Hematopoietic multipotent progenitor cell treated with erythropoietin and hydrocortisone succinate and interleukin-3 and kit ligand, for 15 days (in vitro differentiated cells): Measurements from ENCODE around the gene DDX59.
"Not testable (repeated sequence)": the region's sequence is repeated elsewhere in the genome, so short reads cannot be mapped to it uniquely, and the experiment has no call there.

Experiments
- DNase-seq: peaks from one replicate; pipeline ENCODE4 v3.0.0-alpha.2; 2015; ENCODE audit warnings: low spot score

DDX59 gene

DNA sequence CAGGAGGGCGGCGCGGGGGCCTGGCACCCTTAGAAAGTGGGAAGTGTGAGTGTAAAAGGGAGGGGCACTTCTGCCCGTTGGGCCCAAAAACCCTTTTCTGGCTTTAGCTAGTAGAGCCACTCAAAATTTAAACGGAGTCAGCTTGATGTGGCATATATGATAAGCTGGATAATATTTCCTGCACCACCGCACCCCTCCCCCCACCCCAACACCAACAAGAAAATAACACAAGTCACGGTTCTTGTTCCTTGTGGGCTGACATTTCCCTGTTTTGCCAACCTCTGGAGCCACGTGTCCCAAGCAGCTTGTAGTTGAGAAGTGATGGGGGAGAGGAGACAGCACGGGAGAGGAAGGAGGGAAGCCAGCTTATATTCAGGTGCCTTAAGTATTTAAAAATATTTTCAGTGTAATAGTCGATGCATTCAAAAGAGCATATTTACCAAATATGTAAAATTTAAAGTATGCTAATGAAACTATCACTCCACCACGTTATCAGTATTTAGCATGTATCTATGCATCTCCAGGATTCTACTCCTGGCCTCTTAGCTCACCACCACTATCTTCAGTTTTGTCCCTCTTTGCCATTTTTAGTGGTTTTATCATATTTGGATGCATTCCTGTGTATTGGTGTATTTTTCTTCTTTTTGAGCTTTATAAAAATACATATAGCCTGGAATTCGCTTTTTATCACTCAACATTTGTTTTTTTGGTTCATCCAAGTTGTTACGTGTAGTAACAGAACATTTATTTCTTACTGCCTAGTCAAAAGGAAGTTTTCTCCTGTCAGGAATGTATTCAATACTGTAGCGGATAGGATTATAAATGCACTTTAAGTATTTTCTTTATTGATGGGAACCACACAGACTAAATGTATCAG lies 773 bp upstream of the DDX59 start:
- DNase-seq, result peak; percentile 49

- no peak for DNase-seq
Observed at GRCh38 chr1:200668514-200669313, 993 bp downstream of the DDX59 start.

GRCh38 chr1:200666309-200666708 lies 3.4 kb downstream of the DDX59 start:
- no peak for DNase-seq

DNA sequence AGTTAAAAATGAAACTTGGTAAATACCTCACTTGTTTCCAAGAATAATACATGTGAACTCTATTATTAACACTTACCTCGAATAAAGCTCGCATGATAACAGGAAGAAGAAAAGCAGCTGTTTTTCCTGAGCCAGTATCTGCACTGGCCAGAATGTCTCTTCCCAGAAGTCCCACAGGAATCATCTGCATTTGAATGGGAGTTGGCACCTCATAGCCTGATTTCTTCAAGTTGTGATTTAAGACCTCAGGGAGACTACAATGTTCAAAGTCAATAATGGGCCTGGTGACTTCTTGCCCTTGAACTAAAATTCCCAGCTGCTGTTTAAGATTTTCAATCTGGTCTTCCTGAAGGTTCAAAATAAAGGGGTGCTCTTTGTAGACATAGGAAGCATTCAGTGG lies 3.8 kb downstream of the DDX59 start:
- no peak for DNase-seq

GRCh38 chr1:200660719-200661118 lies 9.0 kb downstream of the DDX59 start:
- DNase-seq, result no peak

DNA sequence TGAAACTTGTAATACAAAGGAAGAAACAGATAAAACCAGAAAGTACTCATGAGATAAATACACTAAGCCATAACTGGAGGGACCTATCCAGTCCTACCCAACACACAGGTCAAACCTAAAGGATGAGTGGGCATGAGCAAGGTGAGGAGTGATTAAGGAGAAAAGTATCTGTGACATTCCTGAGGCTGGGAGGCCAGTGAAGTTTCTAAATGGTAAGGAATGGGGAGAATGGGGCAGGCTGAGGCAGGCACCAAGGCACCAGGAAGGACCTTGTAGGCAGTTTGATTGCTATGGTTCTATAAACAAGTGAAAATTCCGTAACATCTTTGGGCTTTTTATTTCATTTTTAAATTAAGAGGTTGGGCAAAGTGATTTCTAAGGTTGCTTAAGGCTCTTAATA lies 10.4 kb downstream of the DDX59 start:
- no peak for DNase-seq

GRCh38 chr1:200658037-200658818 lies 11.5 kb downstream of the DDX59 start:
- DNase-seq, result no peak

GRCh38 chr1:200654660-200655059 lies 15.0 kb downstream of the DDX59 start:
- DNase-seq, result no peak

DNA sequence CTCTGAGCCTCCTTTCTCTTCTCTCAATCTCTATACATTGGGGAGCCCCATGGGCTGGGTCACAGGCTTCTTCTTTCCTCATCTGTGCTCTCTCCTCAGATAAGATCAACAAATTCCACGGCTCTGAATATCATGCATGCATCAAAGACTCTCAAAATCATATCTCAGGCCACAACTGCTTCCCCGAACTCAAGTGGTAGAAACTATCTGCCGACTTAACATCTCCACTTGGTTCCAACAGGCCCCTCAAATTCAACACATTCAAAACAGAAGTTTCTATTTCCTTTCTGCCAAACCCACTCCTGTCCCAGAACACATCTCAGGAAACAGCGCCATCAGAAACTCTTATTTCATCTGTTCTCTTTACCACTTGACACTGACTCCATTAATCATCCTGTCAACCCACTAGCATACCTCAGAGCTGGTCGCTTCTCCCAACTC lies 16.7 kb downstream of the DDX59 start:
- DNase-seq, result no peak

GRCh38 chr1:200652378-200652777 lies 17.3 kb downstream of the DDX59 start:
- DNase-seq, result no peak

GRCh38 chr1:200646515-200646914 lies 23.2 kb downstream of the DDX59 start:
- no peak for DNase-seq

DNA sequence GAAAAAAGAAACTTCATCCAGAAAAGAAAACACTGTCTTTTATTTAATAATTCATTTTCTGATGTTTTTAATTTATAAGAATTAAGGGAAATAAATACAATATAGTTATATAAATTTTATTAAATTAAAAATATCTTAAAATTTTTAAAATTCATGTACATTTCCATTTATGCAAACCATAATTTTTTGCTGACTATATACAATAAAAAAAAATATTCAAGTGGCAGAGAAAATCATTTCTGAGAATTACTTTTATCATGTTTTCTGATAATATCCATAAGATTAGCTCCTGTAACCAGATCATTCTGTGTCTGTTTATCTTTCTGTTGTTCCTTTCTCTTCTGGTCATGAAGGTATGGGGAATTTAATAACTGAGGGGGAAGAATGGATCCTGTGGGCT lies 25.7 kb downstream of the DDX59 start:
- no peak for DNase-seq

- no peak for DNase-seq
Observed at GRCh38 chr1:200642481-200642880, 27.2 kb downstream of the DDX59 start.

DNA sequence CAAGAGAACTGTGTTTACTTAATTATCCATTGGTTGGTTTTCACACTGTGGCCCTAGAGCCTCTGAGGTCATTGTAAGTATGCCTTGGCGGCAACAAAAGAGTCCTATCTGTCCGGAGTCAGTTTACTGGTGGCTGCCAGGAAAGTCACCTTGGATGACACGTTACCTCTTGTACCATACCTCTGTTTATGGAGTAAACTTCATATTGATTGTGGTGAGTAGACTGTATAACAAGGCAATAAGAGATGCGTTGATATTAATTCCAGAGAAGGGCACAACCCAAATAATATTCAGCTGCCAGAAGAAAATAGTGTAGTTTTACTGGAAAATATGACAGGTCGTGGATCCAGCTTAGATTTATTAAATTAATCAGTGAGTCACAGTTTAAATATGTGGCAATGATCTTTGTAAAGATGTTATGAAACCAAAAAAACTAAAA lies 28.7 kb downstream of the DDX59 start:
- no peak for DNase-seq

GRCh38 chr1:200640373-200640962 lies 29.2 kb downstream of the DDX59 start:
- DNase-seq, result no peak

- no peak for DNase-seq
Observed at GRCh38 chr1:200638073-200638472, 31.6 kb downstream of the DDX59 start.

DNA sequence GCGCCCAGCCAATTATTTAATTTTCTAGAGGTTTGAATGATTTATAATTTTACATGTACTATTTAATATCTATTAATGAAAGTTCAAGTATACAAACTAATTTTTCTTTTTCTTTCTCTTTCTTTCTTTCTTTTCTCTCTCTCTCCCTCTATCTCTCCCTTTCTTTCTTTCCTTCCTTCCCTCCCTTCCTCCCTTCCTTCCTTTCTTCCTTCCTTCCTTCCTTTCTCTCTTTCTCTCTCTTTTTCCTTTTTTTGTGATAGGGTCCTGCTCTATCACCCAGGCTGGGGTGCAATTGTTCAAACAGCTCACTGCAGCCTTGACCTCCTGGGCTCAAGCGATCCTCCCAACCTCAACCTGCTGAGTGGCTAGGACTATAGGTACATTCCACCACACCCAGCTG lies 33.0 kb downstream of the DDX59 start:
- no peak for DNase-seq

- no peak for DNase-seq
Observed at GRCh38 chr1:200634261-200635122, 35.2 kb downstream of the DDX59 start.

DNA sequence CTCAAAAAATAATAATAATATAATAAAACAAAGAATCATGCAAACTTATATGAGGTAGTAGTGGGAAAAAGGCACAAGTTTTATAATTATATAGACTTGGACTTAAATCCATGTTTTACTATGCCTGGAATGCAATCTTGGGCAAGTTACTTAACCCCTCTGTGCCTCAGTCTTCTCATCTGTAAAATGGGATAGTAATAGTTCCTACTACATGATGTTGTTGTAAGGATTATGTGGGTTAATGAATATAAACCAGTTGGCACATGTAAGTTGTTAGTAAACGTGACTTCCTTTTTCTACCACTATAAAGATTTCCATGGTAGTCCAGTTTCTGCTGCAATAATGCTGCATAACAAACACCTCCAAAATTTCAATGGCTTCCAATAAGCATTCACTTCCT lies 38.3 kb downstream of the DDX59 start:
- no peak for DNase-seq

DNA sequence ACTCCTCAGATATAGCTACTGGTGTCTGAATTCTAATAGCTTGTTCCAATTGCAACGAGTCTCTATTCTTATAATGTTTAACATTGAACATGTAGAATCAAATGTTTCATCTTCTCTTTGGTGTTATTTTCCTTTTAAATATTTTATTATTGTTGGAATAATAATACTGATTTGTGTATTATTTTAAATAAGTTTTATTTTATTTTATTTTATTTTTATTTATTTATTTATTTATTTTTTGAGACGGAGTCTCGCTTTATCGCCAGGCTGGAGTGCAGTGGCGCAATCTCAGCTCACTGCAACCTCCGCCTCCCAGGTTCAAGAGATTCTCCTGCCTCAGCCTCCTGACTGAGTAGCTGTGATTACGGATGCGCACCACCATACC lies 39.2 kb downstream of the DDX59 start:
- not testable (repeated sequence) for DNase-seq
